Fibroblast of skin of right biceps (primary cell): ENCODE data around the gene GNAO1.

ENCODE experiments used
- DNase-seq: peaks from one replicate; pipeline ENCODE4 v3.0.0-alpha.2; 2013

GNAO1 gene

GRCh38 chr16:56191156-56191815 is at the start of gene GNAO1:
Gene GNAO1, plus strand, starts transcription at chr16:56191489. Its CDS starts 747 bp downstream, at chr16:56192236.
- peak; percentile 76 for DNase-seq

DNA sequence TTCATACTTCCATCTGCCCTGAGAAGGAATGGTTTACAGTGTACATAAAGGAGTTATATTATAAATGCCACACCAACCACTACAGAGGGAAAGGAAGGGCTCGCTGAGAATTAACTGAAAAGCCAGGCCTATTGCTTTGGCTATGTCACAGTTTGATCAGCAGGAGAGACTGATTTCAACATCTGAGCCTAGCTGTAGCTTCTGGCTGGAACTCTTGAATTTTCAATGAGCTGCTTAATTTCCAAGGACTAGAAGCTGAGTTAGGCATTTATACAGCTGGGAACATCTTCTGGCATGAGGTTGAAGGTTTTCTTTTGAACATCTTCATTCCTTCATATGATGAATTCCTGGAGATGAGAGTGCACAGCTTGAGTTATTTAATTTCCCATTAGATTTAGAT is 47.6 kb upstream of the GNAO1 start:
- no peak for DNase-seq

DNA sequence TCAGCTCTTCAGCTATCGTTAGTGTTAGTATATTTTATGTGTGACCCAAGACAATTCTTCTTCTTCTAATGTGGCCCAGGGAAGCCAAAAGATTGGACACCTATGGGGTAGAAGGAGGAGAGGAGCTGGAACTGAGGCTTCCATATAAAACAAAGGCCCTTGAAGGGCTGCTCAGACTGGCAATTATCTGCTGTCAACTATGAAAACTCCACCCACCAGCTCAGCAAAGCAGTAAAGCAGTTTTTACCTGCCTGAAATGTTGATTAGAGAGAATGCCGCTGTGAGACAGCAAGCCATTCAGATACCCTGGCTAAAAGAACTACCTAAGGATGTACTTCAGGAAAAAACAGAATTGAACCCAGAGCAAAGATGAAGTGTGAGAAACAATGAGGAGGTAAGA is 45.9 kb upstream of the GNAO1 start:
- no peak for DNase-seq

DNA sequence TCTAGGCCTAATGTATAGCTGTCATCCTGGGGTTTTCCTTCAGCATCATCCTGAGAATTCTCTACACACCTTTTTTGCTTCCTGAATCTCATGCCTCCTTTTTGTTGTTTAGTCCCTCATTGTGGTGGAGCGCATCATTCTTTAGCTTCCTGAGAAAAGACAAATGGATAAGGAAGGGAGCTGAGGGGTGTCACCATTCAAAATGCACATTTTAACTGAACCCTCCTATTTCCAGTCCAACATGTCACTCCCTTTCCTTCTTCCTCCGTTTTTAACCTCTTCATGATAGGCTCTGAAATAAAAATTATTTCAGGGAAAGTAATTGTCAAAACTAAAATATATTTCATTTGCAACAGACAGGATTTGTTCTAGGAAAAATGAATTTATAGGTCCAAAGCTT is 39.7 kb upstream of the GNAO1 start:
- no peak for DNase-seq

DNA sequence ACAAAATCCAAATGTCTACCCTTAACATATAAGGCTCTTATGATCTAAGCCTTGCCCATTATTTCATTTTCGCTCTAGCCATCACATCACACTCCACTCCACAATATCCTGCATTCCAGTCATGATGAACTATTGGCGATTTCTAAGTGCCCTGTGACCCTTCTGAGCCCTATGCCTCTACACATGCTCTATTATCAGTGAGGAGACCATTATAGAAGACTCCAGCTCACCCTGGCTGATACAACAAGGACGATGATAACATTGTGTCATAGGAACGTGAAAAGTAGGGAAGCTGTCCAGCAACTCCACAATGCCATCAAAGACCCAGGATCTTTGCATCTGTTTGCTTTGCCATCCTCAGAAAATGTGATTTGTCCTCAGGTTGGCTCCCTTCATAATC is 29.6 kb upstream of the GNAO1 start:
- no peak for DNase-seq

- DNase-seq: no peak
Observed at GRCh38 chr16:56163089-56163488, 28.2 kb upstream of the GNAO1 start.

GRCh38 chr16:56163938-56164337 is 27.4 kb upstream of the GNAO1 start:
- DNase-seq: no peak

GRCh38 chr16:56164636-56165035 is 26.7 kb upstream of the GNAO1 start:
- no peak for DNase-seq

DNA sequence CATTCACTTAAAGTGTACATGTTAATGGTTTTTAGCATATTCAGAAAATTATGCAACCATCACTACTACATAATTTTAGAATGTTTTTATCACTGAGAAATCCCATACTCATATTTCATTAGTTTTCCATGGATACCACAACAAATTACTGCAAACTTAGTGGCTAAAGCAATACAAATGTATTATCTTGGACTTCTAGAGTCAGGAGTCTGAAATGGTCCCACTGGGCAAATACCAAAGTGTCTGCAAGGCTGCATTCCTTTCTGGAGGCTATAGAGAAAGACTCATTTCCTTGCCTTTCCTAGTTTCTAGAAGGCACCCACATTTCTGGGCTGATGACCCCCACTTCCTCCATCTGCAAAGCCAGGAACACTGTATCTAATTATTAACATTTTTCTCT is 16.9 kb upstream of the GNAO1 start:
- no peak for DNase-seq

GRCh38 chr16:56181401-56181800 is 9.9 kb upstream of the GNAO1 start:
- DNase-seq: no peak

DNA sequence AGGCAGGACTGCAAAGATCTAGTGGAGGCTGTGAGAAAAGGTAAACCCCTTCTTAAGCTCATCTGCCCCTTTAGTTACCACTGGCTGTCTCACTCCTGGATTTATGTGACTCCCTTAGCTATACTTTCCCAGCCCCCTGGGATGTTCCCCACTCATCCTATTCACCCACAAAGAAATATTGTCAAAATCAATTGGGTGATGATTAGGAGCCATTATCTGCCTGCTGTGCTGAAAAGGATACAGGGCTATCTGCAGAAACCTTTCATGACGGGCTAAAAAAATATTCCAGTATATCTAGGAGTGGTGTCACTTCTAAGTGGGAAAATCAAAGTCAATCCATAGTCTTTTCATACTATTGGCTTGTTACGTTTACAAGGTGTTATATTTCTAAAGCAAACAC is 8.0 kb upstream of the GNAO1 start:
- DNase-seq: no peak

- no peak for DNase-seq
Observed at GRCh38 chr16:56190048-56190676, 1.1 kb upstream of the GNAO1 start.

GRCh38 chr16:56190677-56191155 is 573 bp upstream of the GNAO1 start:
- no peak for DNase-seq

DNA sequence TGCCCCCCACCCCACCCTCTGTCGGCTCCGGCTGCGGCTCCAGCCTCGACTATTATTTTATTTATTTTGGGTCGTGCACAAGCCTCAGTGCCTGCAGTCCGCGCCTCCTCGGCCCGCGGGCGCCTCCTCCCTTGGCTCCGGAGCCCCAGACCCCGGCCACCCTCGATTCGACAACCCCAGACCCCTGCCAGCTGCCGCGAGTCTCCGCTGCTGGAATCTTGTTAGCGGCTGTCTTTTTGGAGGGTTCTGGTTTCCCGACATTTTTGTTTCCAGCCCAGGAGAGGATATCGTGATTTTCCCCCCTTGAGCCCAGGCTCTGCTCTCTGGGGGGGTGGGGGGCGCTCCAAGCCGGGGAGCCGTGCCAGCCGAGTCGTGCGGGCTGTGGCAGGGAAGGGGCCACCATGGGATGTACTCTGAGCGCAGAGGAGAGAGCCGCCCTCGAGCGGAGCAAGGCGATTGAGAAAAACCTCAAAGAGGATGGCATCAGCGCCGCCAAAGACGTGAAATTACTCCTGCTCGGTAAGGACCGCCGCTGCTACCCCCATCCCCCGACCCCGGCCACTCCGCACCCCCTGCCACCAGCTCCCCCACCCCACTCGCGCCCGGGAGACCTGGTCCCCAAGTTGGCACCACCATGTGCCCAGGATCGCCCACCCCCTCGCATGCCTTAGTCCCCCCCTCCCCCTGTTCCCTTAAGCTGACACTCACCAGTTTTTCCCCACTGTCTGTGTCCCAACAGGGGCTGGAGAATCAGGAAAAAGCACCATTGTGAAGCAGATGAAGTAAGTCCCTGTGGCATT is 746 bp downstream of the GNAO1 start:
- DNase-seq: no peak

- DNase-seq: no peak
Observed at GRCh38 chr16:56192635-56192945, 1.3 kb downstream of the GNAO1 start.

- DNase-seq: no peak
Observed at GRCh38 chr16:56192986-56193945, 2.0 kb downstream of the GNAO1 start.

DNA sequence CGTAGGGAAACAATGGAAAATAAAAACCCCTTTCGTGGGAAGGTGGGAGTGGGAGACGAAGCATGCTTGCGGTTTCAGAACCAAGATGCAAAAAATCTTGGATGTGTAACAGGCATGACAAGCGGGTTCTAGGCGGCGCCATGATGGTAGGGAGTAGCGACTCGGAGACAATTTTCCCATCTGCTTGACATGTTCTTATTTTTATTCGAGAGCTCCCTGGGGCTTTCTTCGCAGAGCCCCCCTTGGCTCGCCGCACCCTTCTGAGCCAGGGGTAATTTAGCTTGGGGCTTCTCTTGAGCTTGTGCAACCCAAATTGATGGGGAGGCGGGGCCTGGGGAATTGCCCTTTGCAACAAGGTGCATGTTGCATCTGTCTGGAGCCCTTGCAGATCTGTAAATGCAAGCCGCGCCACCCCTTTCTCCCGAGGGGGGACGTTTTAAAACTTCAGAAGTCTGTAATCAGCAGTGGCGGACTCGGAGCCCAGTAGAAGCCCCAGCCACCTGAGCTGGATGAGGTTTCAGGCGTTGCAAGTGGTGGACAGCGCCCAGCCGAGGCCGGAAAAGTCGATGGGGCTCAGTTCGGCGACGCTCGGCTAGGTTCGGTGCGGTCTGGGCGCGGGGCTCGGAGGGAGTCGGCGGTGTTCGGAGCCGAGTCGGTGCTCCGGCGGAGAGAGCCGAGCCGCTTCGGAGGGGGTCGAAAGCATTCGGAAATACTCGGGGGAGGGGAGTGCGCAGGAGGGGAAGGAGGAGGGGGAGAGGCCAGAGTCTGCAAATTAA is 2.9 kb downstream of the GNAO1 start:
- DNase-seq: peak; percentile 71

DNA sequence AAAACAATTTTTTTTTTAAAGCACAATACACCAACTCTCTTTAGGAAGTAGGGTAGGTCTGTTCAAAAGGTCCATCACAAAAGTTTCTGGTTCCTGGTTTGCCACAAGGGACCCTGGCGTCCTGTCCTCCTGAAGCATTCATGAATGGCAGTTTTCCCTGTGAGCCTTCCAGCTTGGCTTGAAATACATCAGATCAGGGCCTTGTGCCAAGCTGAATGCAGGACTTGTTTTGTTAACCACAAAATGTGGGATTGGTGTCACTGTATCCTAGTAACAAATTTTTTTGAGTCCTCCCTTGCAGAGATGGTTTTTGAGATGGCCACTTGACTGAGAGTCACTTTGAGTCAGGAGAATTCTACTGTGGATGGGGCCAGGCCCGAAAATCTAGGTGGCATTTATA is 3.9 kb downstream of the GNAO1 start:
- peak; percentile 30 for DNase-seq

- DNase-seq: no peak
Observed at GRCh38 chr16:56196381-56196780, 5.1 kb downstream of the GNAO1 start.

GRCh38 chr16:56197192-56197992 is 6.1 kb downstream of the GNAO1 start:
- DNase-seq: no peak
